Colonic mucosa (tissue), 4 donors: ENCODE measurements around the gene GNG14. TPM values are rescaled to one million over a fixed set of nuclear protein-coding genes. Genes with fewer than 3 reads are reported as not detected.

Source experiments
- DNase-seq: peaks from one replicate; pipeline ENCODE4 v3.0.0-alpha.2; 2020
- H3K27ac ChIP-seq: fragments of 200-600 bp; one replicate; pipeline ENCODE4 v1.8.0; 2021
- H3K27me3 ChIP-seq: fragments of 200-600 bp; one replicate; pipeline ENCODE4 v1.8.0; 2021
- H3K36me3 ChIP-seq: fragments of 200-600 bp; one replicate; pipeline ENCODE4 v1.8.0; 2021
- H3K4me1 ChIP-seq: fragments of 200-600 bp; one replicate; pipeline ENCODE4 v1.8.0; 2021; ENCODE audit warnings: mild to moderate bottlenecking
- H3K4me3 ChIP-seq: fragments of 200-600 bp; one replicate; pipeline ENCODE4 v1.8.0; 2021
- H3K9ac ChIP-seq, 2 donors: one replicate each; pipeline ENCODE4 v1.7.0; 2013; ENCODE audit warnings: control low read depth in 2 of 2, low read depth in 2 of 2, low read length in 2 of 2
- H3K9me3 ChIP-seq: fragments of 200-600 bp; one replicate; pipeline ENCODE4 v1.8.0; 2021
- CTCF ChIP-seq: fragments of 200-600 bp; IDR thresholded peaks from one replicate; pipeline ENCODE4 v1.8.0; 2022; ENCODE audit warnings: antibody characterized with exemption, mild to moderate bottlenecking
- intact Hi-C: fragments of 100-400 bp; cut with DNase I; formaldehyde crosslinking; loops from one replicate; pipeline ENCODE4 v1.14.1; 2022
- total RNA-seq, 2 donors: library from RNA; stranded (reverse); fragmentation: NEBNext Ultra II Directional in 1 of 2; extraction: Animal tissue kit (Norgen Biotek cat#: 25700) in 1 of 2; gene quantifications; one replicate each; pipeline ENCODE4 v1.2.1, GENCODE V29; 2021
- donor health status: healthy.
- donor health status: DM: no; HTN: no; CAD: no.
- donor health status: DM: no; HTN: no; CAD: no.

GNG14 gene
- total RNA-seq, 2 donors from 2014 or later, result not detected

- H3K9me3 ChIP-seq, result no peaks in the 10 kb centered on the region
- TF ChIP-seq CTCF, result no peak
- H3K4me1 ChIP-seq, result no peaks in the 10 kb centered on the region
- no peak for DNase-seq
- H3K4me3 ChIP-seq, result no peak overlapping the region
- H3K27me3 ChIP-seq, result no peaks in the 10 kb centered on the region
- H3K27ac ChIP-seq, result no peak overlapping the region
- intact Hi-C loops, result no loop called here
- peaks cover 30% of the 10 kb centered on the region for H3K36me3 ChIP-seq
- H3K9ac ChIP-seq, result no peak overlapping the region
Observed at GRCh38 chr19:12705169-12705568, 17.4 kb downstream of the GNG14 start.

GRCh38 chr19:12705654-12706331 is 18.0 kb downstream of the GNG14 start:
- no peak overlapping the region for H3K4me3 ChIP-seq
- intact Hi-C loops, result no loop called here
- H3K9ac ChIP-seq, result no peak overlapping the region
- TF ChIP-seq CTCF, result no peak
- DNase-seq, result no peak
- H3K27me3 ChIP-seq, result no peaks in the 10 kb centered on the region
- H3K27ac ChIP-seq, result no peak overlapping the region
- H3K9me3 ChIP-seq, result no peaks in the 10 kb centered on the region
- peaks cover 35% of the 10 kb centered on the region for H3K36me3 ChIP-seq
- H3K4me1 ChIP-seq, result no peaks in the 10 kb centered on the region

- Histone ChIP-seq H3K9ac (no peak overlapping the region), H3K4me1 (no peaks in the 10 kb centered on the region), H3K9me3 (no peaks in the 10 kb centered on the region), H3K36me3 (peaks cover 35% of the 10 kb centered on the region), H3K27me3 (no peaks in the 10 kb centered on the region), H3K4me3 (no peak overlapping the region), H3K27ac (no peak overlapping the region)
- intact Hi-C loops, result no loop called here
- no peak for TF ChIP-seq CTCF
- no peak for DNase-seq
Observed at GRCh38 chr19:12706332-12706718, 18.5 kb downstream of the GNG14 start.

- intact Hi-C loops, result no loop called here
- Histone ChIP-seq H3K9ac (no peak overlapping the region), H3K4me1 (no peaks in the 10 kb centered on the region), H3K36me3 (peaks cover 35% of the 10 kb centered on the region), H3K9me3 (no peaks in the 10 kb centered on the region), H3K27me3 (no peaks in the 10 kb centered on the region), H3K4me3 (no peak overlapping the region), H3K27ac (no peak overlapping the region)
- DNase-seq, result no peak
- no peak for TF ChIP-seq CTCF
Observed at GRCh38 chr19:12708641-12709040, 20.8 kb downstream of the GNG14 start.

GRCh38 chr19:12711187-12711586 is 23.4 kb downstream of the GNG14 start:
- peaks cover 35% of the 10 kb centered on the region for H3K36me3 ChIP-seq
- no peaks in the 10 kb centered on the region for H3K27me3 ChIP-seq
- no peak overlapping the region for H3K4me3 ChIP-seq
- H3K9ac ChIP-seq, result no peak overlapping the region
- TF ChIP-seq CTCF, result no peak
- DNase-seq, result no peak
- H3K9me3 ChIP-seq, result no peaks in the 10 kb centered on the region
- H3K4me1 ChIP-seq, result no peaks in the 10 kb centered on the region
- intact Hi-C loops, result no loop called here
- H3K27ac ChIP-seq, result no peak overlapping the region
